ENCODE data around the gene CCL26.
"Not testable (repeated sequence)": the region's sequence is repeated elsewhere in the genome, so short reads cannot be mapped to it uniquely, and the experiment has no call there.

The CCL26 gene, protein sequence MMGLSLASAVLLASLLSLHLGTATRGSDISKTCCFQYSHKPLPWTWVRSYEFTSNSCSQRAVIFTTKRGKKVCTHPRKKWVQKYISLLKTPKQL

DNA sequence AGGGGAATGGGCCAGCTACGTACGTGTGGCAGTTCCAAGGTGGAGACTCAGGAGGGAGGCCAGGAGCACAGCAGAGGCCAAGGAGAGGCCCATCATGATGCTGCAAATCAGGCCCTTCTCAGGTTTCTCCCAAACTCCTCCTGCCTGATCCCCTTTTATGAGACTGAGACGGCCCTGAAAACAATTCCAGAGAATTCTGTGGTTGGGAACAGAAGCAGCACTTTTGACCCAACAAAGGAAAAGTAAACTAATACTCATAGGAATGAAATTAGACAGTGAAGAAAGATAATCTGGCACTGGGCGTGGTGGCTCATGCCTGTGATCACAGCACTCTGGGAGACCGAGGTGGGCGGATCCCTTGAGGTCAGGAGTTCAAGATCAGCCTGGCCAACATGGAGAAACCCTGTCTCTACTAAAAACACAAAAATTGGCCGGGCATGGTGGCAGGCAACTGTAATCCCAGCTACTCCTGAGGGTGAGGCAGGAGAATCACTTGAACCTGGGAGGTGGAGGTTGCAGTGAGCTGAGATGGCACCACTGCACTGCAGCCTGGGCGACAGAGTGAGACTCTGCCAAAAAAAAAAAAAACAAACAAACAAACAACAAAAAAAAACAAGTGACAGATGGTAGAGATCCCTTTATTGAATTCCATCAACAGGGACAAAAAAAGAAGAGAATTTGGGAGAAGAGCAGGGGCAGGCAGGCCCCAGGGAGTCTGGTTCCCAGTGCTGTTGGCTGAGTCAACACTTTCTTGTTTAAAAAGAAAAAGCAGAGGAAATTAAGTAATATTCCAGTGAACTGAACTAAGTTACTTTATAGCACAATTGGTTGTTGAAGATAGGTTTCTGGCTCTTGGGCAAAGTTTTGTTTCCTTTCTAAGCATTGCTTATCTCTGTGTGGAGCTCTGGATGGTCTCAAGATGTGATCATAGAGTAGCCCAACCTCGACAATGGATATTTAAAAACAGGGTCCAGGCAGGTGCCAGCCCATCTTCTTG is at the start of gene CCL26:
CCL26 (minus strand) TSS at position 131 of the 997 bp plus-strand sequence; CDS start at position 96, 35 bp downstream.
- DNase-seq = no peak

DNA sequence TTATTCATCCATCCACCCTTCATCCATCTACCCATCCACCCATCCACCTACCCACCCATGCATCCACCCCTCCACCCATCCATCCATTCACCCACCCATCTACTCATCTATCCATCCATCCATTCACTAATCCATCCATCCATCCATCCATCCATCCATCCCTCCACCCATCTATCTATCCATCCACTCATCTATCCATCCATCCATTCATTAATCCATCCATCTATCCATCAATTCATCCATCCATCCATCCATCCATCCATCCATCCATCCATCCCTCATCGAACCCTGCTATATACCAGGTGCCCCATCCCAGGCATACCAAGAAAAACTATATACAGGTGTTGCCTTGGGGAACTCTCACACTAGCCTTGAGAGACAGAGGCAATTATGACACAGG is 48.7 kb upstream of the CCL26 start:
- DNase-seq = no peak

DNA sequence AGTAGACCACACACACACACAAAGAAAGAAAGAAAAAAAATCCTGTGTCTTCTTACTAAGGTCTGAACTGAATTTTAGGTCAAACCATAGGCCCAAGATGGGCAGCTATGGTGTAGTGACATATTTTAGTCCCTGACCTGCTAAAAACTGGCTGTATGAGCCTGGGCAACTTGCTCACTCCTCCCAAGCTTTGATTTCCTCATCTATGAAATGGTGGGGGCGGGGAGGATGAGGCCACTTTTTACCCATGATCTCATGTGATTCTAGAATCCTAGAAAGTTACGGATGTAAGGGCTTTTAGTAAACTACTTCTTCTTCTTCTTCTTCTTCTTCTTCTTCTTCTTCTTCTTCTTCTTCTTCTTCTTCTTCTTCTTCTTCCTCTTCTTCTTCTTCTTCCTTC is 47.7 kb upstream of the CCL26 start:
- no peak for DNase-seq

DNA sequence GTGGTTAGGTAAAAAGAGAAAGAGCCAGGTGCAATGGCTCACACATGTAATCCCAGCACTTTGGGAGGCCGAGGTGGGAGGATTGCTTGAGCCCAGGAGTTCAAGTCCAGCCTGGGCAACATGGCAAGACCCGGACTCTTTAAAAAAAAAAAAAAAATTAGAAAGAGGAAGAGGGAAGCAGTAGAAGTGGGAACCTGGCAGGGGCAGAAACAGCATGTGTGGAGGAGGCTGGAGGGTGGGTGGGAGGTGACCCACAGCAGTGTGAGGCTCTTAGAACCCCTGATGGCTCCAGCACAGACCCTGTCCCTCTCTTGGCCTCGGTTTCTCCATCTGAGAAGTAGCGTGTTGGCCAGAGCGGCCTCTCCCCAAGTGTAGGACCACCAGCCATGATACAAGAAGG is 46.5 kb upstream of the CCL26 start:
- no peak for DNase-seq

DNA sequence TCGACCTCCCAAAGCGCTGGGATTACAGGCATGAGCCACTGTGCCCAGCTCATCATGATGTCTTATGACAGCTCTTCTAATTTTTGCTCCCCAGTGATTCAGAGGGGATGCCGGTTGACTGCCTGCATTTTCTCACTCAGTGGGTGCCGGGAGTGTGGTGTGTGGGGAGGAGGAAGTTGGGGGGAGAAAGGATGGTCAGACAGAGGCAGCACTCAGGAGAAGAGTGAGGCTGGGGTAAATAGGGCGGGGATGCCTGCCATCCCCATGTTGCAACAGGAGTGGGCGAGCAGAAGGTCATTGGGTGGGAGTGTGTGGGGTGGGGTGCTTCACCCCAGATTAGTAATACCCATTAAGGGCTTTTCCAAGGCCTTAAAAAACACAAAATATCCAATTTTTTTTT is 45.1 kb upstream of the CCL26 start:
- DNase-seq = no peak

DNA sequence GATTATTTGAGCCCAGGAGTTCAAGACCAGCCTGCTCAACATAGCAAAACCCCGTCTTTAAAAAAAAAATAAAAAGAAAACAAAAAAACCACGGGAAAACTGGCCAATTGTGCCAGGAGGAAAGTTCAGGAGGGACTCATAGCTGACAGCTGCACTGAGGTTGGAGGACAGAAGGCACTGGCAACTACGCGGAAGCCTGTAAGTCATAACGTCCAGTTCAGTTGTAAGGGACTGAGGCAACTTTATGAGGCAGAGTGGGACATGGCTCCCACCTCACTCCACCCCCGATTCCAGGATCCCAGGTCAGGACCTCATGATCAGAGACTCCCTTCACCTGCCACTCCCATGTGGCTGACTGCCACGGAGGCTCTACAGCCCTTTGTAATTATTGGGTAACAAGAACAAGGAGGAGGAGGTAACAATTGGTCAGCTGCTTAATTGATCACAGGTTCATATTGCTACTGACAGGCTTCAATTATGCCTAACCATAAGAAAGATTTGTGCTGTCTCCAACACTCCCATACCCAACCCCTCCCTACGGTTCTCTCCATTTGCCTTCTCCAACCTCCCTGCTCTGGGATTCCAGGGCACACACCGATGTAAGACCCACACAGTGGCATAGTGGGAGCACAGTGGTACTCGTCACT is 43.5 kb upstream of the CCL26 start:
- DNase-seq = no peak

DNA sequence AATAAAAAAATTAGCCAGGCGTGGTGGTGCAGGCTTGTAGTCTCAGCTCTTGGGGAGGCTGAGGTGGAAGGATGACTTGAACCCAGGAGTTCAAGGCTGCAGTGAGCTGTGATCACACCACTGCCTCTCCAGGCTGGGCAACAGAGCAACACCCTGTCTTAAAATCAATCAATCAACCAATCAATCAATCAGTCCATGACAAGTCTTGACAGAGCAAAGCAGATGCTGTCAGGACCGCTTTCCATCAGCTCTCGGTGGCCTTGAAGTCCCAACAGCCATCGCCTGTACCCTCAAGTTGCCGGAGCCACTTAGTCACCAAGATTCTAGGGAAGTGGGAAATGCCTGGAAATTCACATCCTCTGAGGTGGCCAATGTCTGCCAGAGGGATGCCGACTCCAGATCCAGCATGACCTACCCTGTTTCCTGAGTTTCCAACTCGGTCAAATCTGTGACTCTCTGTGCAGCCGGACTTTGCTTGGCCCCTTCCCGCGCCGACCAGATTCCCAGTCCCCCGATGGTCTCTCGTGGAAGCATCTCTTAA is 42.5 kb upstream of the CCL26 start:
- DNase-seq = no peak

DNA sequence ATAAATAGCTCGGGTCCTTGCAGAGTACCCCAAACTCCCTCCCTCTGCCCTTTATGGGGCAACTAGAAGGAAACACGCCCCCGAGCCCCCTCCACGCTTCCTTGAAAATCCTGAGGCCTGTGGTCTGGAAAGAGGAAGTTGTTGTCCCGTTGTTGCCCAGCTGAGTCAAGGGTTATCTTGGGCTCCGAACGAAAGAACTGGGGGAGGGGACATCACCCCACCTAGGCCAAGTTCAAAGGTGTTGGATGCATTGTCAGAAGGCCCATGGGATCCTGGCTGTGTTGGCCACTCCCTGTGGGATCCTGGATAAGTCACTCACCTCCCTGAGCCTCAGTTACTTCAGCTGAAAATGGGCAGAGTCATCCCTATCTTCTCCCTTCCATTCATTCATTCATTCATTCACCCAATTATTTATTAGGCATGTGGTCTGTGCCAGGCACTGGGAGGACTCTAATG is 41.8 kb upstream of the CCL26 start, which contains the start of gene CCL24:
CCL24 (minus strand) TSS at position 26 of the 456 bp plus-strand sequence. CDS start 91 bp downstream, outside the sequence.
- no peak for DNase-seq

DNA sequence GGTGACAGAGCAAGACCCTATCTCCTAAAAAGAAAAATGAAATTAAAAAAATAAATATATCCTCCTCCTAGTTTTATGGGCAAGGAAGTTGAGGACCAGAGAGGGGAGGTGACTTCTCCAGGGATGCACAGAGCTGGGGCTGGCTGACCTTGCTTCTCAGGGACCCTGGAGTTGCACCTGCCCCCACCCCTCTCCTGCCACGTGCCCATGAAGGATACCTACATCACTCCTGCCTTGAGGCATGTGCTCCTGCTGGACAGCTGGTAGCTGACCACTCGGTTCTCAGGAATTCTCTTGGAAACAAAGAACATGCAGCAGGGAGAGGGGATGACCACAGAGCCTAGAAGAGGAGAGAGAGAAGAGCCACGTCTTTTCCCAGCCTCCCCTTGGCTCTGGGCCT is 41.1 kb upstream of the CCL26 start:
- DNase-seq = no peak

DNA sequence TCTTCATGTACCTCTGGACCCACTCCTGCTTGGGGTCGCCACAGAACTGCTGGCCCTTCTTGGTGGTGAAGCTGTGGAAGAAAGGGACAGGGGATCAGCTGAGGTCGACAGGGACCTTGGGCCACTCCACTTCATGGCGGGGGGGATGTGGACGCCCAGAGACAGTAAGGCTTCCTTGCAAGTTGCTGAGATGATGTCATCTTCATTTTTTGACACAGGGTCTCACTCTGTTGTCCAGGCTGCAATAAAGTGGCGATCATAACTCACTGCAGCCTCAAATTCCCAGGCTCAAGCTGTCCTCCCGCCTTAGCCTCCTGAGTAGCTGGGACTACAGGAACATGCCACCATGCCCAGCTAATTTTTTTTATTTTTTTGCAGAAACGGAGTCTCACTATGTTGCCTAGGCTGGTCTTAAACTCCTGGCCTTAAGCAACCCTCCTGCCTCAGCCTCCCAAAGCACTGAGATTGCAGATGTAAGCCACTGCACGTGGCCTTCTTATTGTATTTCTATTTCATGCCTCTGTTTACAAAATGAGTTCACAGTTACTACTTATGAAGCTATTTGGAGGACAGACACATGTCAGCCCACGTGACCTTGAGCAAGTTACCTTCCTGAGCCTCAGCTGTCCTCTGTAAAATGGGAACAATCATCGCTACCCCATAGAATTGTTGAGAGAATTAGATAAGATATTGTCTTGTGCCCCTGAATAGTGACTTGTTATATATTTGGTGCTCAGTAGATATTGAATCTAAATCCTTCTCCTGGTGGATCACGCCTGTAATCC is 40.1 kb upstream of the CCL26 start:
- no peak for DNase-seq

DNA sequence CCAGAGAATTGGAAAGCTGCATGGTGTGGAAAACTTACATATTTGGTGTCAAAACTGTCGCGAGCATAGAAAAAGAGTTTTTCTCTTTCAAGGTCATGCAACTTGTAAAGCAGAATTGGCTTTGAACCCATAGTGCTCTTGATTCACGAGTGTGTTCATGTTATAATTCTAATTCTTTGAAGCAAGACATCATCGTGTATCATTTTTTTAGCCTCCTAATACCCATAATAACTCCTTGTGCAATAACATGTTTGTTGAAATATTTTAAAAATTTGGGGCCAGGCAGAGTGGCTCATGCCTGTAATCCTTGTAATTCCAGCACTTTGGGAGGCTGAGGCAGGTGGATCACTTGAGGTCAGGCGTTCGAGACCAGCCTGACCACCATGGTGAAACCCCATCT is 37.4 kb upstream of the CCL26 start:
- DNase-seq = no peak

DNA sequence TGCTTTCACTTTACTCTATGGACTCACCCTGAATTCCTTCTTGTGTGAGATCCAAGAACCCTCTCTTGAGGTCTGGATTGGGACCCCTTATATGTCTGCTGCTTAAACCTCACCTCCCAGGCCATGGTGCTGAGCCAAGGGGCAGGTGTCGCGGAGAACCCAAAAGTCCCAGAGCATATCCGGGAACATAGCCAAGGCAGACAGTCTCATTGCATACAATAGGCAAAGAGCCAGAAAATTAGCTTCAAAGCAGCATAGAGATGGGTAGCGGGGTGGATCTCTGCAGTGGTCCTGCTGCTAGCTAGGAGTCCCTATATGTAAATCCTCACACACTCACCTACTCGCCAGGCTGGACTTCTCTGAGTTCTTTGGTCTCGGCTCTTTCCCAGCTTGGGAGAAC is 36.1 kb upstream of the CCL26 start:
- DNase-seq = no peak

DNA sequence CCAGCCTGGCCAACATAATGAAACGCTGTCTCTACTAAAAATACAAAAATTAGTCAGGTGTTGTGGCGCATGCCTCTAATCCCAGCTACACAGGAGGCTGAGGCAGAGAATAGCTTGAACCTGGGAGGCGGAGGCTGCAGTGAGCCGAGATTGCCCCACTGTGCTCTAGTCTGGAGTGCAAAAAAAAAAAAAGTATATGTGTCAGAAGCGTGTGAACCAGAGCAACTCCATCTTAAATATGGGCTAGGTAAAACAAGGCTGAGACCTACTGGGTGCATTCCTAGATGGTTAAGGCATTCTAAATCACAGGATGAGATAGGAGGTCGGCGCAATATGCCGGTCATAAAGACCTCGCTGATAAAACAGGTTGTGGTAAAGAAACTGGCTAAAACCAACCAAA is 35.4 kb upstream of the CCL26 start:
- no peak for DNase-seq

DNA sequence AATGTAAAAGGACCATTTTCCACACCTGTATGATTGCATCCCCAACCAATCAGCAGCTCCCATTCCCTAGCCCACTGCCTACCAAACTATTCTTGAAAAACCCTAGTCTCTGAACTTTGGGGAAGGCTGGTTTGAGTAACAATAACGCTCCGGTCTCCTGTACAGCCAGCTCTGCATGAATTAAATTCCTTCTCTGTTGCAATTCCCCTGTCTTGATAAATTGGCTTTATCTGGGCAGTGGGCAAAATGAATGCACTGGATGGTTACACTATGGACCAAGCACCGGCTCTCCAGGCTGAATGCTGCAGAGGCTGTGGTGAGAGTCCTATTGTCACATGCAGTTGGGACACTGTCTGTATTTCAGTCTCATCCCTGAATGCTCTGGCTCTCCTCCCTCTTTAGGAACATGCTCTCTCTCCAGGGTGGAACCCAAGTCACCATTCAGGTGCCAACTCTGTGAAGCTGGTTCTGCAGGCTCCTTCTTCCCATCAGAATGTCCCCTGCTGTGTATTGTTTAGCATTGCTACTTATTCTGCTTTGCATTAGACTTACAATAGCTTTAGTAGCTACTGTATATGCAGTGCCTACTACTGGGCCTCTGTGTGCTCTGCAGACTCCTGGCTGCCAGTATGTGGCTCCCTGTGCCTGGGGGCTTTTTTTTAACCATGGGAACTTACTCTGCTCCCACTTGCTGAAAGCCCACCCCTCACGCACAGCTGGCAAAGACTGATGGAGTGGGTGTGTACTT is 34.7 kb upstream of the CCL26 start:
- DNase-seq = no peak

DNA sequence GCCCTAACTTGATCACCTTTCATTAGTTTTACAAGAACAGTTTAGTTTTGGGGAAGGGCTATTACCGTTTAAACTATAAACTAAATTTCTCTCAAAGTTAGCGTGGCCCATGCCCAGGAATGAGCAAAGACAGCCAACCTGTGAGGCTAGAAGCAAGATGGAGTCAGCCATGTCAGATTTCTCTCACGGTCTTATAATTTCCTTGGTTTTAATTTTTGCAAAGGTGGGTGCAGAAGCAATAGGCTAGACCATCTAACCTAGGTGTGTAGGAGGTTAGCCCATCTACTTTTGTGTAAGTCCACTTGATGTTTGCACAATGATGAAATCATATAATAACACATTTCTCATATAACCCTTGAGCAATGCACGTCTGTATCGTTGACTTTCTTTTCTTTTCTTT is 32.7 kb upstream of the CCL26 start:
- DNase-seq = no peak

DNA sequence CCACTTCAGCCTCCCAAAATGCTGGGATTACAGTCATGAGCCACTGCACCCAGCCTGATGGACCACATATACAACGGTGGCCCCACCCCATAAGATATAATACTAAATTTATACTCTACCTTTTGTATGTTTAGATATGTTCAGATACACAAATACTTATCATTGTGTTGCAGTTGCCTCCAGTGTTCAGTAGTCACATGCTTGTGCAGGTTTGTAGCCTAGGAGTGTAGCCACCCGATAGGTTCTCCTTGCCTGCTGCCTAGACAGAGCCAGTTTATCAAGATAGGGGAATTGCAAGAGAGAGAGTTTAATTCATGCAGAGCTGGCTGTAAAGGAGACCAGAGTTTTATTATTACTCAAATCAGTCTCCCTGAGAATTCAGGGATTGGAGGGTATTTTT is 32.0 kb upstream of the CCL26 start:
- no peak for DNase-seq

DNA sequence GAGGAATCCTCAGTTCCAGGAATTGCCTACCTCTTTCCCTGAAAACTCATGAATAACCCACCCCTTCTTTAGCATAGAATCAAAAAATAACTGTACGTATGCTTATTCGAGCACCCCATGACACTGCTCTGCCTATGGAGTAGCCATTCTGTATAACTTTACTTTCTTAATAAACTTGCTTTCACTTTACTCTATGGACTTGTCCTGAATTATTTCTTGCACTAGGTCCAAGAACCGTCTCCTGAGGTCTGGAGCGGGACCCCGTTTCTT is 30.5 kb upstream of the CCL26 start:
- no peak for DNase-seq

DNA sequence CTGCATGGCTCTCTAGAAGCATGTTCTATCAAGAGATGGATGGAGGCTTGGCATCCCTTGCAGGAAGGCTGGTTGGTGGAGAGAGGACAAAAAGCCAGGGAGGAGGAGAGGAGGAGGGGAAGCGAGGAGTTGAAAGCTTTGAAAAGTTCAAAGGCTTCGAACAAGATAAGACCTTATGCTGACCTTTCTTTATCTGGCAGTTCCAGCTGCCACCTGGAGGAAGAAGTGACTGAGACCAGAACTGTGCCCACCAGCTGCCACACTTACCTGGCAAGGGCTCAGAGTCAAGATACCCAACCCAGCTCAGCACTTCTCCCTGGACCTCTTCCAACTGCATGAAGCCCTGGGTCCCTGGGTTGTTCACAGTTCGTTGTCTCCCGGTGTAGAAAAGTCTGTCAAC is 26.8 kb upstream of the CCL26 start:
- no peak for DNase-seq

DNA sequence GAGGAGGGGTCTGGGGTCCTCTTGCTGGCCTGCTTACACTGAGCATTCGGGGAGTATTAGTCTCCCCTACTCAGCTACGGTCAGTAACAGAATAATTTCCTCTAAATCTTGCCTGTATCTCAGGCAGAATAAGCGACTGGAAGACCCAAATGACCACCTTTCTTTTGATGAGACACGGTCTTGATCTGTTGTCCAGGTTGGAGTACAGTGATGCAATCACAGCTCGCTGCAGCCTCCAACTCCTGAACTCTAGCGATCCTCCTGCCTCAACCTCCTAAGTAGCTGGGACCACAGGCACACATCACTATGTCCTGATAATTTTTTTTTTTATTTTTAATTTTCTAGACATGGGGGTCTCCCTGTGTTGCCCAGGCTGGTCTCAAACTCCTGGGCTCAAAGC is 24.4 kb upstream of the CCL26 start:
- DNase-seq = no peak

DNA sequence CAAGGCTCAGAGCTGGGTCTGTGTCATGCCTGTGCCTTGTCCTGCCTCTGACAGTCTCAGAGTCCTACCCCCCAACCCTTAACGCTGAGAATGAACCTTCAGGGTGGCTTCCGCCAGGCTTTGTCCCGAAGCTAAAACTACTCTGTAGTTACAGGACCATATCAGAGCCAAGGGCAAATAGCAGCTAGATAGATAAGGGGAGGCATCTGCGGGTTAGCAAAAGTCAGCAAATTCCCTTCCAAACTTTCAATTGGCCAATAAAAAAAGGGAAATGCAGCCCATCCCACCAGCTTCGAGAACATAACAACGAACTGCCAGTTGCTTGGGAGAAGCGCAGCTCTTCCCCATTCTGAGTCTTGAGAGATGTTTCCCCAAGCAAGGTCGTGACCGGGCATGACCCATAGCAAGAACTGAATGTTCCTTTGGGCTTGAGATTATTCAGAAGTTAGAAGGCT is 23.8 kb upstream of the CCL26 start:
- no peak for DNase-seq

DNA sequence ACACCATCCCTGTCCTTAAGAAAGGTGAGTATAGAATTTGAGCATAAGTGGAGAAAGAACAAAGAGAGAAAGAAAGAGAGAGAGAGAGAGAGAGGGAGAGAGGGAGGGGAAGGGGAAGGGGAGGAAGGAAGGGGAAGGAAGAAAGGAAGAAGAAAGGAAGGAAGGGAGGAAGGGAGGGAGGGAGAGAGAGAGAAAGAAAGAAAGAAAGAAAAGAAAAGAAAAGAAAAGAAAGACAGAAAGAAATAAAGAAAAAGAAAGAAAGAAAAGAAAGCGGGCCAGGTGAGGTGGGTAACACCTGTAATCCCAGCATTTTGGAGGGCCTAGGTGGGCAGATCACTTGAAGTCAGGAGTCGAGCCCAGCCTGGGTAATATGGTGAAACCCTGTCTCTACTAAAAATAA is 21.7 kb upstream of the CCL26 start:
- DNase-seq = no peak

DNA sequence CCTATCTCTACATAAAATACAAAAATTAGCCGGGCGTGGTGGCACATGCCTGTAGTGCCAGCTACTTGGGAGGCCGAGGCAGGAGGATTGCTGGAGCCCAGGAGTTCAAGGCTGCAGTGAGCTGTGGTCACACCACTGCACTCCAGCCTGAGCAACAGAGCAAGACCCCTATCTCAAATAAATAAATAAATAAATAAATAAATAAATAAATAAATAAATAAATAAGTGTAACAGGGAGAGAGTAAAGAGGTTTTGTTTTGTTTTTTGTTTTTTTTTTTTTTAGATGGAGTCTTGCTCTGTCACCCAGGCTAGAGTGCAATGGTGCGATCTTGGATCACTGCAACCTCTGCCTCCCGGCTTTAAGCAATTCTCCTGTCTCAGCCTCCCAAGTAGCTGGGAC is 20.6 kb upstream of the CCL26 start:
- DNase-seq = not testable (repeated sequence)

Data from activated CD4-positive, alpha-beta T cell treated with anti-CD3 and anti-CD28 coated beads, Interleukin-2, amount 50 U/mL, for 1 hour (primary cell).